HG03175 (cell line): Measurements from ENCODE around the gene OR10J5.

Experiments
- ATAC-seq: cut with Tn5 transposase; IDR thresholded peaks from one replicate; pipeline ENCODE4 v1.9.1; 2021; ENCODE audit warnings: mild to moderate bottlenecking, moderate library complexity; ENCODE audit not compliant: unreplicated experiment

OR10J5 gene

DNA sequence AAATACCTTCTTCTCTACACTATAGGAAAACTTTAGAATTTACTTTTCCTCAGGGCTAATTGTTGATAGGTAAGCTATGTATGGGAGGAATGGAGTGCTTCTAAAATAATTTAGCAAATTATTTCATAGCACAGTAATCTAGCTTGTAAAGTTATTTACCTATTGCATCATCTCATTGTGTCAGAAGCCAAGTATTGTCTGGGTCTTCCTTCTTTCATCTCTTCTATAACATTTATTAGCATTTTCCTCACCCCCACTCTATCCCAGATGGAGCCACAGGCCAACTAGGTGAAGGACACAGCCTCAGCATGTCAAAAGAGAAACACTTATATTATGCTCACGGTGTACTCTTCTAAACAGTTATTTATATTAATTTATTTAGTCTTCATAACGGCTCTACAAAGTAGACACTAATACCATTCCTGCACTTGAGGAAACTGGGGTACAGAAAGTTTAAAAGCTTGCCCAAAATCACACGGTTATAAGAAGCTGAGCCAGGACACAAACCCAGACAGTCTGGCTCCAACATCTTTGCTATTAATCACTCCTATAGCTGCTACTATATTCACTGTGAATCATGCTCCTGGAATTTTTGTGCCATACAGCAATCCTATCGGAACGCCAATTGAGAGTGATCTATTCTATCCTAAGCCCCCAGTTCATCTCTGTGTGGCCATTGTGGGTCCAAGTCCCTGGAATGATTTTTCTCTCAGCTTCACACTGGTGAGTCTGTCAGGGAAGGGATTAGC, 43.1 kb downstream of the OR10J5 start:
- ATAC-seq, result no peak
